Colon (tissue), 2 donors: ENCODE results near the gene SMARCC1.

Experiments used
- FAIRE-seq: peaks from 2 replicates; lab custom pipeline; 2012; peaks lifted over from hg19 to GRCh38; lab: Jason Lieb, UNC
- donor health status: control.
- donor health status: control.

SMARCC1 gene

GRCh38 chr3:47634996-47635395, 146.7 kb downstream of the SMARCC1 start:
- no peak for FAIRE-seq

- no peak for FAIRE-seq
These were observed 150.9 kb downstream of the SMARCC1 start for GRCh38 chr3:47630810-47631209.

- FAIRE-seq: no peak
These were observed 151.9 kb downstream of the SMARCC1 start for GRCh38 chr3:47629770-47630169.

GRCh38 chr3:47628426-47628825, 153.3 kb downstream of the SMARCC1 start:
- no peak for FAIRE-seq

- no peak for FAIRE-seq
These were observed 158.8 kb downstream of the SMARCC1 start for GRCh38 chr3:47622671-47623461.

- FAIRE-seq: no peak
These were observed 164.3 kb downstream of the SMARCC1 start for GRCh38 chr3:47617086-47618010.

GRCh38 chr3:47614788-47615187, 166.9 kb downstream of the SMARCC1 start:
- no peak for FAIRE-seq

GRCh38 chr3:47613722-47614121, 168.0 kb downstream of the SMARCC1 start:
- no peak for FAIRE-seq

- FAIRE-seq: no peak
These were observed 168.8 kb downstream of the SMARCC1 start for GRCh38 chr3:47612879-47613278.

GRCh38 chr3:47612178-47612577, 169.5 kb downstream of the SMARCC1 start:
- FAIRE-seq: no peak

- FAIRE-seq: no peak
These were observed 170.1 kb downstream of the SMARCC1 start for GRCh38 chr3:47611576-47611975.

GRCh38 chr3:47610583-47610982, 171.1 kb downstream of the SMARCC1 start:
- FAIRE-seq: no peak

- no peak for FAIRE-seq
These were observed 174.4 kb downstream of the SMARCC1 start for GRCh38 chr3:47607335-47607734.

GRCh38 chr3:47606165-47606564, 175.5 kb downstream of the SMARCC1 start:
- no peak for FAIRE-seq

- FAIRE-seq: no peak
These were observed 176.0 kb downstream of the SMARCC1 start for GRCh38 chr3:47605652-47606051.

- FAIRE-seq: no peak
These were observed 177.5 kb downstream of the SMARCC1 start for GRCh38 chr3:47604145-47604544.

GRCh38 chr3:47603332-47603731, 178.4 kb downstream of the SMARCC1 start:
- FAIRE-seq: no peak

- FAIRE-seq: no peak
These were observed 180.4 kb downstream of the SMARCC1 start for GRCh38 chr3:47601281-47601680.

GRCh38 chr3:47594792-47595191, 186.9 kb downstream of the SMARCC1 start:
- no peak for FAIRE-seq

- no peak for FAIRE-seq
These were observed 189.5 kb downstream of the SMARCC1 start for GRCh38 chr3:47592066-47592795.

- FAIRE-seq: no peak
These were observed 191.5 kb downstream of the SMARCC1 start for GRCh38 chr3:47590216-47590615.

GRCh38 chr3:47588587-47588986, 193.1 kb downstream of the SMARCC1 start:
- FAIRE-seq: no peak
